Measurements from ENCODE around the gene STON1. TPM values are rescaled to one million over a fixed set of nuclear protein-coding genes. Genes with fewer than 3 reads are reported as not detected.

The STON1 gene
- total and polyA plus RNA-seq, 2 donors (not counting 3 experiments of a cell fraction or from before 2014, with no cell fraction given) = 6.3 to 12.1 TPM

DNA sequence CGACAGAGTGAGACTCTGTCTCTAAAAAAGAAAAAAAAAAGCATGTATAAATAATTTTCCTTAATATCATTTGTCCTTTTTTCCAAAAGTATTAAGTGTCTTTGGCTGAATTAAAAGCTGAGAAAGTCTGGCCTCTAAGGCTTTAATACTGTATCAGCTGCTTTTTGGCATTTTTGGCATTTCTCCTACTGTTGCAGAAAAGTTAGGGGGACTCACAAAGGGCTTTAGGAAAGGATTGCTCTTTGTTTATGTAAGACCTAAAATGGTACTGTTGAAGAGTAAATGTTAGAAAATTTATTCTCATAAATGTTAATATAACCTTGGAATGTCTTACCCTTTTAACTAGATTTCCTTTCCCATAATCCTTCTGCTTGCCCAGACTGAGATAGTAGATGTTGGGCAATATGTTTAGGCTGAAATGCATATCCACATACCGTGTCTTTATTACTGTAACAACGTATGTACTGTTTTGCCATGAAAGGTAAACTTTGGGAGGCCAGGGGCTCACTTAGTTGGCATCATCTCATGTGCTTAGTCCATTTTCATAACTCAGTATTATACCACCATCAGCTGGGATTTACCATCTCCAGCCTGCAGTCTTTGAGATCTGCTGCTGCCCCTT is 18.0 kb upstream of the STON1 start:
- Histone ChIP-seq H3K4me3 (replicated peaks in 1 of 3; ENCODE audit: insufficient read depth in 1 of 3, low read depth in 1 of 3, low read length in 3 of 3) (no peak overlapping the region), H3K9me1 (replicated peaks; ENCODE audit: control insufficient read depth, extremely low read depth, insufficient read depth, low read length) (no peaks in the 10 kb centered on the region), H3K4me1 (ENCODE audit: control insufficient read depth, extremely low read depth, insufficient read depth, low read length) (peaks cover 27% of the 10 kb centered on the region), H3K9ac (replicated peaks; ENCODE audit: extremely low read depth, insufficient read depth, low read length) (no peak overlapping the region), H3K9me3 (replicated peaks; ENCODE audit: control insufficient read depth, insufficient read depth, low read length) (no peaks in the 10 kb centered on the region), H3K27me3 (ENCODE audit: control insufficient read depth in 2 of 2, insufficient read depth in 2 of 2, low read length in 2 of 2) (no peaks in the 10 kb centered on the region), H3K27ac (ENCODE audit: insufficient read depth, low read depth, low read length) (no peak overlapping the region), H4K20me1 (replicated peaks; ENCODE audit: control insufficient read depth, extremely low read depth, insufficient read depth, low read length) (no peaks in the 10 kb centered on the region), H3K4me2 (ENCODE audit: insufficient read depth, low read length) (no peak overlapping the region), H2AFZ (ENCODE audit: low read depth, low read length) (no peak overlapping the region), H3K79me2 (ENCODE audit: control insufficient read depth, insufficient read depth, low read length) (no peaks in the 10 kb centered on the region), H3K36me3 (ENCODE audit: control insufficient read depth in 2 of 2, extremely low read depth in 1 of 2, insufficient read depth in 2 of 2, low read length in 2 of 2) (no peaks in the 10 kb centered on the region)
- DNase-seq (ENCODE audit: low read depth, low spot score) (no peak), FAIRE-seq (no peak)
- POLR2A ChIA-PET = no interaction called here
- no TSS peak for BruUV-seq (replicated peaks)
- intact Hi-C loops (cut with micrococcal nuclease) = loop anchor here (2.0 kb wide), 2 partner anchors 19 to 77 kb away; partner anchors contain the start of gene STON1
- CTCF ChIA-PET = interaction anchor here (1.1 kb wide), 1 partner anchor 88 kb away, joined by 4 read pairs; no protein-coding TSS in a partner anchor
- dilution Hi-C loops (cut with MboI; ENCODE audit: extremely low pct_ligation_motif_present, low sequenced_read_pairs) = no loop called here
- TF ChIP-seq JUN (IDR thresholded peaks at IDR 0.05; ENCODE audit: borderline replicate concordance, insufficient read depth, insufficient read length, low read depth) = no peak
- no peak for TF ChIP-seq POLR2AphosphoS5 (IDR thresholded peaks at IDR 0.05; ENCODE audit: insufficient read depth, low read depth, low read length)
- no peak for TF ChIP-seq EZH2 (IDR thresholded peaks at IDR 0.05; ENCODE audit: borderline replicate concordance, low read depth, low read length, severe bottlenecking)
- TF ChIP-seq, protein P1, sequence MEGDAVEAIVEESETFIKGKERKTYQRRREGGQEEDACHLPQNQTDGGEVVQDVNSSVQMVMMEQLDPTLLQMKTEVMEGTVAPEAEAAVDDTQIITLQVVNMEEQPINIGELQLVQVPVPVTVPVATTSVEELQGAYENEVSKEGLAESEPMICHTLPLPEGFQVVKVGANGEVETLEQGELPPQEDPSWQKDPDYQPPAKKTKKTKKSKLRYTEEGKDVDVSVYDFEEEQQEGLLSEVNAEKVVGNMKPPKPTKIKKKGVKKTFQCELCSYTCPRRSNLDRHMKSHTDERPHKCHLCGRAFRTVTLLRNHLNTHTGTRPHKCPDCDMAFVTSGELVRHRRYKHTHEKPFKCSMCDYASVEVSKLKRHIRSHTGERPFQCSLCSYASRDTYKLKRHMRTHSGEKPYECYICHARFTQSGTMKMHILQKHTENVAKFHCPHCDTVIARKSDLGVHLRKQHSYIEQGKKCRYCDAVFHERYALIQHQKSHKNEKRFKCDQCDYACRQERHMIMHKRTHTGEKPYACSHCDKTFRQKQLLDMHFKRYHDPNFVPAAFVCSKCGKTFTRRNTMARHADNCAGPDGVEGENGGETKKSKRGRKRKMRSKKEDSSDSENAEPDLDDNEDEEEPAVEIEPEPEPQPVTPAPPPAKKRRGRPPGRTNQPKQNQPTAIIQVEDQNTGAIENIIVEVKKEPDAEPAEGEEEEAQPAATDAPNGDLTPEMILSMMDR (IDR thresholded peaks at IDR 0.05; ENCODE audit: extremely low read depth in 1 of 2, insufficient read depth in 1 of 2, low read depth in 1 of 2, low read length in 2 of 2) = no peak
- TF ChIP-seq POLR2A (IDR thresholded peaks at IDR 0.05; ENCODE audit: low read depth, low read length) = no peak
- no peak for TF ChIP-seq GATA2 (IDR thresholded peaks at IDR 0.05; ENCODE audit: insufficient read depth, insufficient read length, low read depth, low read length)
- TF ChIP-seq, protein P2, sequence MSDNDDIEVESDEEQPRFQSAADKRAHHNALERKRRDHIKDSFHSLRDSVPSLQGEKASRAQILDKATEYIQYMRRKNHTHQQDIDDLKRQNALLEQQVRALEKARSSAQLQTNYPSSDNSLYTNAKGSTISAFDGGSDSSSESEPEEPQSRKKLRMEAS (IDR thresholded peaks at IDR 0.05; ENCODE audit: insufficient read depth, insufficient read length) = no peak
- TF ChIP-seq MYC (IDR thresholded peaks at IDR 0.05; ENCODE audit: low read depth, low read length) = no peak
- TF ChIP-seq FOS (IDR thresholded peaks at IDR 0.05; ENCODE audit: borderline replicate concordance, insufficient read depth, low read length) = no peak

Measured in endothelial cell of umbilical vein (primary cell).